CD14-positive monocyte (primary cell): ENCODE data around the gene HSPA12A. TPM values are rescaled to one million over a fixed set of nuclear protein-coding genes. Genes with fewer than 3 reads are reported as not detected.

Experiments used
- DNase-seq, 3 donors: peaks; one replicate each; pipeline ENCODE4 v3.0.0-alpha.2; 2011 to 2022
- H2AFZ ChIP-seq: 2 replicates; pipeline ENCODE4 v1.6.0; 2012; ENCODE audit warnings: mild to moderate bottlenecking, low read depth, low read length, inconsistent platforms; ENCODE audit not compliant: insufficient read depth, poor library complexity, severe bottlenecking
- H3K27ac ChIP-seq, 2 donors: 1 replicate in 1 of 2; 2 replicates in 1 of 2; pipeline ENCODE4 v1.5.1; 2012 to 2013; ENCODE audit warnings: low read length in 2 of 2, control low read depth in 1 of 2, inconsistent platforms in 1 of 2, low read depth in 1 of 2, mild to moderate bottlenecking in 1 of 2
- H3K27me3 ChIP-seq, 2 donors: one replicate each; pipeline versions ENCODE4 v1.6.0 to v1.6.1; 2011 to 2013; ENCODE audit warnings: low read length in 2 of 2; ENCODE audit not compliant: control insufficient read depth in 2 of 2, insufficient read depth in 2 of 2
- H3K36me3 ChIP-seq, 2 donors: replicated peaks in 1 of 2; 1 replicate in 1 of 2; 2 replicates in 1 of 2; pipeline versions ENCODE4 v1.5.1 to v1.6.1; 2012 to 2013; ENCODE audit warnings: low read length in 2 of 2, control low read depth in 1 of 2, inconsistent platforms in 1 of 2, mild to moderate bottlenecking in 1 of 2; ENCODE audit not compliant: insufficient read depth in 2 of 2, control insufficient read depth in 1 of 2
- H3K4me1 ChIP-seq, 2 donors: 1 replicate in 1 of 2; 2 replicates in 1 of 2; pipeline versions ENCODE4 v1.5.1 to v1.6.1; 2012 to 2013; ENCODE audit warnings: low read length in 2 of 2, control low read depth in 1 of 2, inconsistent platforms in 1 of 2, mild to moderate bottlenecking in 1 of 2, moderate library complexity in 1 of 2; ENCODE audit not compliant: insufficient read depth in 2 of 2, control insufficient read depth in 1 of 2
- H3K4me2 ChIP-seq: replicated peaks from 2 replicates; pipeline ENCODE3; 2012; ENCODE audit warnings: low read length, moderate library complexity, mild to moderate bottlenecking; ENCODE audit not compliant: poor library complexity, severe bottlenecking; ENCODE audit errors: extremely low read depth
- H3K4me3 ChIP-seq, 3 experiments: fragments of 200-600 bp in 1 of 3; sonication (generic) in 1 of 3; replicated peaks in 1 of 3; 1 replicate in 2 of 3; 2 replicates in 1 of 3; pipeline ENCODE4 v1.5.1; 2011 to 2013; ENCODE audit warnings: low read length in 3 of 3, mild to moderate bottlenecking in 3 of 3, control low read depth in 2 of 3, low read depth in 2 of 3, inconsistent platforms in 1 of 3, moderate library complexity in 1 of 3
- H3K79me2 ChIP-seq: 2 replicates; pipeline ENCODE4 v1.6.0; 2012; ENCODE audit warnings: mild to moderate bottlenecking, control low read depth, inconsistent platforms, low read length, moderate library complexity; ENCODE audit not compliant: insufficient read depth
- H3K9ac ChIP-seq: 2 replicates; pipeline ENCODE4 v1.6.0; 2017; ENCODE audit warnings: low read length, mild to moderate bottlenecking; ENCODE audit not compliant: insufficient read depth, poor library complexity, severe bottlenecking
- H3K9me3 ChIP-seq, 2 donors: replicated peaks in 1 of 2; 1 replicate in 1 of 2; 2 replicates in 1 of 2; pipeline versions ENCODE4 v1.5.1 to v1.6.1; 2012 to 2013; ENCODE audit warnings: low read length in 2 of 2, control low read depth in 1 of 2; ENCODE audit not compliant: control insufficient read depth in 1 of 2, insufficient read depth in 1 of 2
- H4K20me1 ChIP-seq: 2 replicates; pipeline ENCODE4 v1.6.0; 2012; ENCODE audit warnings: mild to moderate bottlenecking, low read length, control low read depth, moderate library complexity; ENCODE audit not compliant: insufficient read depth
- H3K27ac Mint-ChIP-seq, 7 donors: one replicate each; pipeline ENCODE4 v1.8.0; 2020; ENCODE audit warnings: mild to moderate bottlenecking in 7 of 7, mixed read lengths in 7 of 7, moderate library complexity in 6 of 7, inconsistent platforms in 2 of 7
- H3K27me3 Mint-ChIP-seq, 3 donors: one replicate each; pipeline ENCODE4 v1.8.0; 2021 to 2022; ENCODE audit warnings: low read depth in 3 of 3, mild to moderate bottlenecking in 3 of 3, mixed read lengths in 3 of 3, moderate library complexity in 3 of 3, inconsistent platforms in 1 of 3
- H3K36me3 Mint-ChIP-seq, 2 donors: one replicate each; pipeline ENCODE4 v1.8.0; 2020; ENCODE audit warnings: mixed read lengths in 2 of 2, inconsistent platforms in 1 of 2, mild to moderate bottlenecking in 1 of 2
- H3K4me1 Mint-ChIP-seq: one replicate; pipeline ENCODE4 v1.8.0; 2020; ENCODE audit warnings: mild to moderate bottlenecking, mixed read lengths
- H3K4me3 Mint-ChIP-seq, 2 donors: one replicate each; pipeline ENCODE4 v1.8.0; 2020; ENCODE audit warnings: mild to moderate bottlenecking in 2 of 2, mixed read lengths in 2 of 2, moderate library complexity in 1 of 2
- H3K9me3 Mint-ChIP-seq, 7 donors: one replicate each; pipeline ENCODE4 v1.8.0; 2020 to 2022; ENCODE audit warnings: mixed read lengths in 7 of 7, mild to moderate bottlenecking in 6 of 7, moderate library complexity in 6 of 7, inconsistent platforms in 2 of 7
- WGBS: methylation state at CpG from one replicate; pipeline ENCODE4 v1.1.5; 2013; ENCODE audit warnings: missing lambda C conversion rate; ENCODE audit not compliant: insufficient coverage; 5-methylcytosine and 5-hydroxymethylcytosine counted together
- intact Hi-C, 2 donors: fragments of 100-400 bp; cut with micrococcal nuclease; formaldehyde crosslinking; loops; one replicate each; pipeline versions ENCODE4 v1.15.0 to v1.15.1; 2023
- polyA plus RNA-seq, 3 donors: library from polyadenylated mRNA; depleted of rRNA in 1 of 3; unstranded in 2 of 3; stranded (reverse) in 1 of 3; fragments of 300-500 nt in 2 of 3; fragments of >200 nt in 1 of 3; fragmentation: Illumina TruSeq in 2 of 3; gene quantifications; 1 replicate in 2 of 3; 2 replicates in 1 of 3; pipeline ENCODE4 v1.2.3, GENCODE V29; 2012 to 2021
- TF ChIP-seq, protein P1 (sequence below): fragments of 200-600 bp; IDR thresholded peaks from one replicate; pipeline ENCODE4 v1.8.0; 2022; ENCODE audit warnings: antibody characterized with exemption, mild to moderate bottlenecking

HSPA12A gene
- polyA plus RNA-seq, 3 donors = 0.01 TPM; not detected in 2

DNA sequence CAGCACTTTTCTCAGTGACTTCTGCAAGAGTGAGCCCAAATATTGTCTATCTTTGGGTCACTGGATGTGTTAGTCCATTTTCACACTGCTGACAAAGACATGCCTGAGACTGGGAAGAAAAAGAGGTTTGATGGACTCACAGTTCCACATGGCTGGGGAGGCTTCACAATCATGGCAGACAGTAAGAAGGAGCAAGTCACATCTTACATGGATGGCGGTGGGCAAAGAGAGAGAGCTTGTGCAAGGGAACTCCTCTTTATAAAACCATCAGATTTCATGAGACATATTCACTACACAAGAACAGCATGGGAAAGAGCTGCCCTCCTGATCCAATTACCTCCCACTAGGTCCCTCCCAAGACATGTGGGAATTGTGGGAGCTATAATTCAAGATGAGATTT lies 6.1 kb upstream of the HSPA12A start:
- H3K36me3 Mint-ChIP-seq = peaks cover 0 to 1% of the 10 kb centered on the region in 2 donors
- peaks cover 29 to 49% (median 31%) of the 10 kb centered on the region in 3 donors for H3K27me3 Mint-ChIP-seq
- intact Hi-C loops = no loop called here
- H2AFZ ChIP-seq = no peak overlapping the region
- no peak overlapping the region for H3K9ac ChIP-seq
- no peak overlapping the region for H3K27ac Mint-ChIP-seq
- WGBS = no CpG with 5 or more reads among the region's 1 CpG
- H3K27ac ChIP-seq = no peak overlapping the region
- no peaks in the 10 kb centered on the region for H3K79me2 ChIP-seq
- no peaks in the 10 kb centered on the region for H3K4me1 ChIP-seq
- no peaks in the 10 kb centered on the region for H3K4me1 Mint-ChIP-seq
- peaks cover 8 to 26% of the 10 kb centered on the region in 2 donors for H3K27me3 ChIP-seq
- no peaks in the 10 kb centered on the region for H4K20me1 ChIP-seq
- TF ChIP-seq, protein P1, sequence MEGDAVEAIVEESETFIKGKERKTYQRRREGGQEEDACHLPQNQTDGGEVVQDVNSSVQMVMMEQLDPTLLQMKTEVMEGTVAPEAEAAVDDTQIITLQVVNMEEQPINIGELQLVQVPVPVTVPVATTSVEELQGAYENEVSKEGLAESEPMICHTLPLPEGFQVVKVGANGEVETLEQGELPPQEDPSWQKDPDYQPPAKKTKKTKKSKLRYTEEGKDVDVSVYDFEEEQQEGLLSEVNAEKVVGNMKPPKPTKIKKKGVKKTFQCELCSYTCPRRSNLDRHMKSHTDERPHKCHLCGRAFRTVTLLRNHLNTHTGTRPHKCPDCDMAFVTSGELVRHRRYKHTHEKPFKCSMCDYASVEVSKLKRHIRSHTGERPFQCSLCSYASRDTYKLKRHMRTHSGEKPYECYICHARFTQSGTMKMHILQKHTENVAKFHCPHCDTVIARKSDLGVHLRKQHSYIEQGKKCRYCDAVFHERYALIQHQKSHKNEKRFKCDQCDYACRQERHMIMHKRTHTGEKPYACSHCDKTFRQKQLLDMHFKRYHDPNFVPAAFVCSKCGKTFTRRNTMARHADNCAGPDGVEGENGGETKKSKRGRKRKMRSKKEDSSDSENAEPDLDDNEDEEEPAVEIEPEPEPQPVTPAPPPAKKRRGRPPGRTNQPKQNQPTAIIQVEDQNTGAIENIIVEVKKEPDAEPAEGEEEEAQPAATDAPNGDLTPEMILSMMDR = no peak
- H3K9me3 ChIP-seq = peaks cover 3 to 17% of the 10 kb centered on the region in 2 donors
- H3K36me3 ChIP-seq = no peaks in the 10 kb centered on the region
- H3K4me2 ChIP-seq = no peak overlapping the region
- DNase-seq = no peak
- peaks cover 4 to 25% (median 10%) of the 10 kb centered on the region in 7 donors for H3K9me3 Mint-ChIP-seq
- no peak overlapping the region for H3K4me3 ChIP-seq
- no peak overlapping the region for H3K4me3 Mint-ChIP-seq

- no CpG with 5 or more reads among the region's 1 CpG for WGBS
- Mint-ChIP-seq H3K27ac (no peak overlapping the region), H3K9me3 (peaks cover 4 to 27% (median 12%) of the 10 kb centered on the region in 7 donors), H3K27me3 (peaks cover 33 to 53% (median 35%) of the 10 kb centered on the region in 3 donors), H3K4me3 (no peak overlapping the region), H3K36me3 (peaks cover 0 to 1% of the 10 kb centered on the region in 2 donors), H3K4me1 (peaks cover 4% of the 10 kb centered on the region)
- H3K4me2 ChIP-seq = no peak overlapping the region
- H3K27ac ChIP-seq = no peak overlapping the region
- no peak overlapping the region for H3K9ac ChIP-seq
- no peaks in the 10 kb centered on the region for H3K36me3 ChIP-seq
- TF ChIP-seq, protein P1 = no peak
- peaks cover 12 to 30% of the 10 kb centered on the region in 2 donors for H3K27me3 ChIP-seq
- H4K20me1 ChIP-seq = no peaks in the 10 kb centered on the region
- H3K79me2 ChIP-seq = no peaks in the 10 kb centered on the region
- intact Hi-C loops = no loop called here
- DNase-seq = no peak
- H3K9me3 ChIP-seq = peaks cover 3 to 20% of the 10 kb centered on the region in 2 donors
- no peak overlapping the region for H2AFZ ChIP-seq
- H3K4me1 ChIP-seq = peaks cover 2 to 3% of the 10 kb centered on the region in 2 donors
- H3K4me3 ChIP-seq = no peak overlapping the region
Measured at GRCh38 chr10:116748041-116748440, 5.7 kb upstream of the HSPA12A start.
